Measurements from ENCODE around the gene RSU1.

GRCh38 chr10:16603308-16603707, 213.9 kb downstream of the RSU1 start:
- TF ChIP-seq EZH2phosphoT487 (IDR thresholded peaks at IDR 0.05; ENCODE audit: borderline replicate concordance) (no peak), SP1 (IDR thresholded peaks at IDR 0.05; ENCODE audit: low read depth) (no peak)
